HG02588 (cell line): ENCODE results near the gene IFITM1.
"Not testable (repeated sequence)": the region's sequence is repeated elsewhere in the genome, so short reads cannot be mapped to it uniquely, and the experiment has no call there.

ENCODE experiments used
- ATAC-seq: cut with Tn5 transposase; IDR thresholded peaks from one replicate; pipeline ENCODE4 v1.9.1; 2021; ENCODE audit warnings: mild to moderate bottlenecking, moderate library complexity; ENCODE audit not compliant: unreplicated experiment

Gene IFITM1

GRCh38 chr11:293852-294661, 19.8 kb upstream of the IFITM1 start:
- ATAC-seq: no peak

- no peak for ATAC-seq
Measured at GRCh38 chr11:294780-295179, 19.1 kb upstream of the IFITM1 start.

GRCh38 chr11:295351-296170, 18.3 kb upstream of the IFITM1 start:
- ATAC-seq: no peak

GRCh38 chr11:296171-297050, 17.4 kb upstream of the IFITM1 start:
- ATAC-seq: no peak

- no peak for ATAC-seq
Measured at GRCh38 chr11:297051-297585, 16.7 kb upstream of the IFITM1 start.

- ATAC-seq: no peak
Measured at GRCh38 chr11:297586-298405, 16.0 kb upstream of the IFITM1 start.

- ATAC-seq: no peak
Measured at GRCh38 chr11:298406-299065, 15.3 kb upstream of the IFITM1 start.

GRCh38 chr11:299081-299891, 14.6 kb upstream of the IFITM1 start, which contains the start of gene IFITM5:
IFITM5 (minus strand) TSS chr11:299526; CDS start chr11:299490, 36 bp downstream.
- ATAC-seq: no peak

- ATAC-seq: no peak
Measured at GRCh38 chr11:299951-300735, 13.7 kb upstream of the IFITM1 start.

GRCh38 chr11:303363-303762, 10.5 kb upstream of the IFITM1 start:
- ATAC-seq: no peak

- no peak for ATAC-seq
Measured at GRCh38 chr11:304061-304506, 9.8 kb upstream of the IFITM1 start.

GRCh38 chr11:304915-305843, 8.7 kb upstream of the IFITM1 start:
- ATAC-seq: no peak

- no peak for ATAC-seq
Measured at GRCh38 chr11:305844-306211, 8.0 kb upstream of the IFITM1 start.

GRCh38 chr11:306645-307371, 7.0 kb upstream of the IFITM1 start:
- no peak for ATAC-seq

- ATAC-seq: not testable (repeated sequence)
Measured at GRCh38 chr11:307766-308708, 5.8 kb upstream of the IFITM1 start, which contains the start of gene IFITM2. IFITM2 (plus strand) TSS chr11:307816; CDS start chr11:308193, 377 bp downstream.
